Measurements from ENCODE around the gene ELL2.
"Not testable (repeated sequence)": the region's sequence is repeated elsewhere in the genome, so short reads cannot be mapped to it uniquely, and the experiment has no call there.

ELL2 gene

DNA sequence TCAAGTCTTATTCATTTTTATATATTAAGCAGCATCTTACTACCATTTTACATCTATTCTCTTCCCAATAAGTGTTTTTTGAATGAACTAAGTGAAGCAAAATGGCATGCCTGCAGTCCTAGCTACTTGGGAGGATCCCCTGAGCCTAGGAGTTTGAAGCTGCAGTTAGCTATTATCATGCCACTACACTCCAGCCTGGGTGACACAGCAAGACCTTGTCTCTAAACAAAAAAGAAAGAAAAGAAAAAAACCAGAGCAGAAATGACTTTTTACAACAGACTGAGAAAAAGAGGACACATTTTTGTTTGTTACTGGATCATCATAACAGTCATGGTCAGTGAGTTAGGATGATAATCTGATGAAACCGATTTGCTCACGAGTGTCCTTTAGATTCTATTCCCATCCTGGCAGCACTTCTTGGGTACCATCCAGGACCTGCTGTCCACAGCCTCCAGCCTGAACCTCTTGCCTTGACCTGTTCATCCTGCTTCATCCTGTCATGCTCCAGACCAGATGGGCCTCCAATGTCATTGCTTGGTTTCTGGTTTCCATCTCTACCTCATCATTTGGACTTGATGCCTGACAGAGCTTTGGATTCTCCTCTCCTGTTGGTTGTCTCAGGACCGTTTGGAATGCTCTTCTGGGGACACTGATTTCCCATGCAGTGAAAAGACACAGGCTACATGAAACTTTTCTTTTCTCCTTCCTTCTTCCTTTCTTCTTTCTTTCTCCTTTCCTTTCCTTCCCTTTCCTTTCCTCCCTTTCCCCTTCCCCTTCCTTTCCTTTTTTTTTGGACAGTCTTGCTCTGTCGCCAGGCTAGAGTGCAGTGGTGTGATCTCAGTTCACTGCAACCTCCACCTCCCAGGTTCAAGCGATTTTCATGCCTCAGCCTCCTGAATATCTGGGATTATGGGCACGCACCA is 89.0 kb downstream of the ELL2 start:
- TF ChIP-seq, protein P1, sequence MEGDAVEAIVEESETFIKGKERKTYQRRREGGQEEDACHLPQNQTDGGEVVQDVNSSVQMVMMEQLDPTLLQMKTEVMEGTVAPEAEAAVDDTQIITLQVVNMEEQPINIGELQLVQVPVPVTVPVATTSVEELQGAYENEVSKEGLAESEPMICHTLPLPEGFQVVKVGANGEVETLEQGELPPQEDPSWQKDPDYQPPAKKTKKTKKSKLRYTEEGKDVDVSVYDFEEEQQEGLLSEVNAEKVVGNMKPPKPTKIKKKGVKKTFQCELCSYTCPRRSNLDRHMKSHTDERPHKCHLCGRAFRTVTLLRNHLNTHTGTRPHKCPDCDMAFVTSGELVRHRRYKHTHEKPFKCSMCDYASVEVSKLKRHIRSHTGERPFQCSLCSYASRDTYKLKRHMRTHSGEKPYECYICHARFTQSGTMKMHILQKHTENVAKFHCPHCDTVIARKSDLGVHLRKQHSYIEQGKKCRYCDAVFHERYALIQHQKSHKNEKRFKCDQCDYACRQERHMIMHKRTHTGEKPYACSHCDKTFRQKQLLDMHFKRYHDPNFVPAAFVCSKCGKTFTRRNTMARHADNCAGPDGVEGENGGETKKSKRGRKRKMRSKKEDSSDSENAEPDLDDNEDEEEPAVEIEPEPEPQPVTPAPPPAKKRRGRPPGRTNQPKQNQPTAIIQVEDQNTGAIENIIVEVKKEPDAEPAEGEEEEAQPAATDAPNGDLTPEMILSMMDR (IDR thresholded peaks at IDR 0.05; ENCODE audit: poor library complexity, severe bottlenecking), result no peak
- H3K4me1 ChIP-seq (ENCODE audit: insufficient read depth, poor library complexity, severe bottlenecking), result peaks cover 12% of the 10 kb centered on the region
- H3K36me3 ChIP-seq (ENCODE audit: low read depth), result no peaks in the 10 kb centered on the region
- ATAC-seq (ENCODE audit: low read depth) (no peak), DNase-seq (ENCODE audit: low spot score) (no peak)
- H3K4me3 ChIP-seq (ENCODE audit: severe bottlenecking), result no peak overlapping the region
- H3K9me3 ChIP-seq (ENCODE audit: severe bottlenecking), result no peaks in the 10 kb centered on the region
- no peaks in the 10 kb centered on the region for H3K27me3 ChIP-seq (ENCODE audit: insufficient read depth, poor library complexity, severe bottlenecking)
- no peak overlapping the region for H3K27ac ChIP-seq (ENCODE audit: poor library complexity, severe bottlenecking)

DNA sequence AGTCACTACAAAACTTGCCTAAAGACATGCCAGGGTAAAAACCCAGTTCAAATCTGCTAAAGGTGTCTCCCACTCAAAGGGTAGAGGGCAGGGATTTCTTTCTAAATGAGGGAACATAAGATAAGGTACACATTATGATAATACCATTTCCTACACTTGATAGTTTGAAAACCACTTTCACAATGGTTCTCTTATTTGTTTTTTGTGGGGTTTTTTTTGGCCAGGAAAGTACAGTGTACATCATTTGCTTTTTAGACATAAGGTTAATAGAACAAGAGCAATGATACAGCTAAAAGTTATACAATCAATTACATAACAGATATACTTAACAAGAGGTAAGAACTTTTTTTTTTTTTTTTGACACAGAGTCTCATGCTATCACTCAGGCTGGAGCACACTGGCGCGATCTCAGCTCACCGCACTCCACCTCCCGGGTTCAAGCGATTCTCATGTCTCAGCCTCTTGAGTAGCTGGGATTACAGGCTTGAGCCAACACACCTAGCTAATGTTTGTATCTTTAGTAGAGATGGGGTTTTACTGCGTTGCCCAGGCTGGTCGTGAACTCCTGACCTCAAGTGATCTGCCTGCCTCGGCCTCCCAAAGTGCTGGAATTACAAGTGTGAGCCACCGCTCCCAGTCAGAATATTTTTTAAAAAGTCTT is 90.4 kb downstream of the ELL2 start:
- DNase-seq (ENCODE audit: low spot score) (no peak), ATAC-seq (ENCODE audit: low read depth) (no peak)
- TF ChIP-seq, protein P1 (IDR thresholded peaks at IDR 0.05; ENCODE audit: poor library complexity, severe bottlenecking), result no peak
- Histone ChIP-seq H3K4me3 (ENCODE audit: severe bottlenecking) (no peak overlapping the region), H3K4me1 (ENCODE audit: insufficient read depth, poor library complexity, severe bottlenecking) (peaks cover 12% of the 10 kb centered on the region), H3K36me3 (ENCODE audit: low read depth) (no peaks in the 10 kb centered on the region), H3K27me3 (ENCODE audit: insufficient read depth, poor library complexity, severe bottlenecking) (no peaks in the 10 kb centered on the region), H3K27ac (ENCODE audit: poor library complexity, severe bottlenecking) (peak overlapping the region; percentile 68), H3K9me3 (ENCODE audit: severe bottlenecking) (no peaks in the 10 kb centered on the region)

DNA sequence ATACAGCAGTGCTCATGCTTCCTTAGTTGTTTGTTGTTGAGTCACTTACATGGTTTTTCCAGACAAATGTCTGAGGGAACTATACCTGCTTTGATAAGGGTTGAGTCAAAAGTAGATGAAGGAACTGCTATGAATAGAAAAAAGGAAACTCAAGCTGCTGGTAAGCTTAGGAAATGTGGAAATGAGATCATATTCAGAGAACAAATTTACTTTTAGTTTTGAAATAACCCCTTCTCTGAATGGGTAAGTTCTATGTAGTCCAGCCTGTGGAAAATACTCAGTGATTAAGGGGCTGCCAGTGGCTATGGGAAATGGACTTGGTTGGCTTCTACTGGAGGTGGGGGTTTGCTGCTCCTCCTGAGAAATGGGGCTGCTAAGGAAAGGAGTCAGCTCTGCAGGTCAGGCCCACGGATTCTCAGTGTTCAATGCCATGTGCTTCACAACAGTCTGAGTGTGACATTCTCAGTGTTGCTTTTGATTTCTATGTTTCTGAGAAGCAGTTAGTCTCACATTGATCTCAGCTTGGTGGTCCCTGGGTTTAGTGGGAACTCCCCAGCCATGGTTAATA is 91.5 kb downstream of the ELL2 start:
- no peak for DNase-seq (ENCODE audit: low spot score)

DNA sequence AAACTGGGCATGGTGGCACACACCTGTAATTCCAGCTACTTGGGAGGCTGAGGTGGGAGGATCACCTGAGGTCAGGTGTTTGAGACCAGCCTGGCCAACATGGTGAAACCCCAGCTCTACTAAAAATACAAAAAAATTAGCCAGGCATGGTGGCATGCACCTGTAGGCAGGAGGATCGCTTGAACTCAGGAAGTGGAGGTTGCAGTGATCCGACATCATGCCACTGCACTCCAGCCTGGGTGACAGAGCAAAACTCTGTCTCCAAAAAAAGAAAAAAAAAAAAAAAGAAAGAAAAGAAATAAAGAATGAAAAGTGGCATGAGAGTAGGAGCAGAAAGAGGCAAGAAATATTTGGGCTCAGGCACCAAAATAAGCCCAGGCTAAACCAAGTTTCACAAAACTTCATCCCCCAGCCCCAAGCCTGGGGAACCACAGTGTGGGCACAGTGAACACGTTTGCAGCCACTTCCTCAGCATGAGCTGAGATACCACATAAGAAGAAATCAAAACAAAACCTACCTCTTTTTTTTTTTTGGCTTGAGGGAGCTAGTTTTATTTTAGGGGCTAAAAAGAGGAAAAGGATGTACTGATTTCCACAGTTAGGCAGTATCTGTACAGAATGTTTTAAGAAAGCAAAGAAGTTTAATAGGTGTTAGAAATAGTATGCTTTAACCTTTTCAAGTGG is 92.3 kb downstream of the ELL2 start:
- ATAC-seq (ENCODE audit: low read depth); H3K27me3 ChIP-seq (ENCODE audit: insufficient read depth, poor library complexity, severe bottlenecking); DNase-seq (ENCODE audit: low spot score); H3K4me3 ChIP-seq (ENCODE audit: severe bottlenecking); H3K36me3 ChIP-seq (ENCODE audit: low read depth); H3K9me3 ChIP-seq (ENCODE audit: severe bottlenecking): not testable (repeated sequence)
- peak overlapping the region; percentile 68 for H3K27ac ChIP-seq (ENCODE audit: poor library complexity, severe bottlenecking)
- peaks cover 21% of the 10 kb centered on the region for H3K4me1 ChIP-seq (ENCODE audit: insufficient read depth, poor library complexity, severe bottlenecking)

More for the DNA sequence above, 91.5 kb downstream of the ELL2 start:
- Histone ChIP-seq H3K36me3 (ENCODE audit: low read depth) (no peaks in the 10 kb centered on the region), H3K4me3 (ENCODE audit: severe bottlenecking) (no peak overlapping the region), H3K9me3 (ENCODE audit: severe bottlenecking) (no peaks in the 10 kb centered on the region), H3K4me1 (ENCODE audit: insufficient read depth, poor library complexity, severe bottlenecking) (peaks cover 12% of the 10 kb centered on the region), H3K27ac (ENCODE audit: poor library complexity, severe bottlenecking) (peak overlapping the region; percentile 68), H3K27me3 (ENCODE audit: insufficient read depth, poor library complexity, severe bottlenecking) (no peaks in the 10 kb centered on the region)
- ATAC-seq (ENCODE audit: low read depth), result peak; percentile 89
- TF ChIP-seq, protein P1 (IDR thresholded peaks at IDR 0.05; ENCODE audit: poor library complexity, severe bottlenecking), result no peak

DNA sequence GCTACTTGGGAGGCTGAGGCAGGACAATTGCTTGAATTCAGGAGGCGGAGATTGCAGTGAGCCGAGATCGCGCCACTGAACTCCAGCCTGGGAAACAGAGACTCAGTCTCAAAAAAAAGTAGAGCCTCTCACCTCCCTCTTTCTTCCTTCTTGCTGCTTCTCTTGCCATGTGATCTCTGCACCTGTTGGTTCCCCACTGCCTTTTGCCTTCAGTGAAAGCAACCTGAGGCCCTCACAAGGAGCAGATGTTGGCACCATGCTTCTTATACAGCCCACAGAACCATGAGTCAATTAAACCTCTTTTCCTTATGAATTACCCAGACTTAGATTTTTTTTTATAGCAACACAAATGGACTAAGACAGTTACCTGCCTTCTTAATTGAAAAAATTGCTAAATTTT is 93.5 kb downstream of the ELL2 start:
- Histone ChIP-seq H3K27me3 (ENCODE audit: insufficient read depth, poor library complexity, severe bottlenecking) (no peaks in the 10 kb centered on the region), H3K9me3 (ENCODE audit: severe bottlenecking) (no peaks in the 10 kb centered on the region), H3K27ac (ENCODE audit: poor library complexity, severe bottlenecking) (no peak overlapping the region), H3K36me3 (ENCODE audit: low read depth) (no peaks in the 10 kb centered on the region), H3K4me3 (ENCODE audit: severe bottlenecking) (no peak overlapping the region), H3K4me1 (ENCODE audit: insufficient read depth, poor library complexity, severe bottlenecking) (peaks cover 30% of the 10 kb centered on the region)
- no peak for DNase-seq (ENCODE audit: low spot score)
- TF ChIP-seq, protein P1 (IDR thresholded peaks at IDR 0.05; ENCODE audit: poor library complexity, severe bottlenecking), result no peak
- no peak for ATAC-seq (ENCODE audit: low read depth)
